GM12865 (cell line): Measurements from ENCODE around the gene WDR62.

Source experiments
- DNase-seq: peaks from one replicate; pipeline ENCODE4 v3.0.0; 2010; ENCODE audit warnings: low read depth
- H3K4me3 ChIP-seq: 2 replicates; pipeline ENCODE4 v1.5.1; 2011; ENCODE audit warnings: mild to moderate bottlenecking, low read depth, low read length, control low read depth
- CTCF ChIP-seq: IDR thresholded peaks from 2 replicates; pipeline ENCODE4 v1.5.1; 2011; ENCODE audit warnings: low read length, control low read depth, low read depth, inconsistent platforms; ENCODE audit not compliant: insufficient read depth; ENCODE audit errors: missing control alignments

The WDR62 gene

DNA sequence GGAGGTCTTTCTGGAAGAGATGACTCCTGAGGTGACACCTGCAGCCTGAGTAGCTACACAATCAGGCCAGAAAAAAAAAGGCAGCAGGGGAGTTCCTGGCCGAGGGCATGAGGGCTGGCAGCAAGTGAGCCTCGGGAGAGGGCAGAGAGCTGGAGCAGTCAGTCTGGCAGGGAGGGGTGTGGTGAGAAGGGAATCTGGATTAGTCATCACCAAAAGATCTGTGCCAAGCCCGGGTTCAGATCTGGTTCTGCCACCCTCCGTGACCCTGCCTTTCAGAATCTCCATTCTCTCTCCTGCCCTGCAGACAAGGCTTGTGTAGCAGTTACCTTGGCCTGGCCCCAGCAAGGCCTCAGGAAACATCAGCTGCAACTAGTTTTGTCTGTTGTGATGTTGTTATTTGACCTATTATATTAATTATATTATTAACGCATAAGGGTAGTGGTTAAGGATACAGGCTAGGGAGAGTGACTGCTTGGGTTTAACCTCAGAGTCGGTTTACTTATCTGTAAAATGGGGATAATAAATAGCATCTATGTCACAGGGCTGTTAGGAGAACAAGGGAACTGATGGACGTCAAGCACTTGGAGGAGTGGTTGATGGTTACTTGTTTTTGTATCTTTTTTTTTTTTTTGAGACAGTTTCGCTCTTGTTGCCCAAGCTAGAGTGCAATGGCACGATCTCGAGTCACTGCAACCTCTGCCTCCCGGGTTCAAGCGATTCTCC is 82.4 kb downstream of the WDR62 start:
- no peak overlapping the region for H3K4me3 ChIP-seq
- no peak for DNase-seq
- TF ChIP-seq CTCF, result no peak

- DNase-seq, result no peak
- no peak for TF ChIP-seq CTCF
- H3K4me3 ChIP-seq, result peak overlapping the region; percentile 100
Measured at GRCh38 chr19:36139120-36139472, 84.4 kb downstream of the WDR62 start.

DNA sequence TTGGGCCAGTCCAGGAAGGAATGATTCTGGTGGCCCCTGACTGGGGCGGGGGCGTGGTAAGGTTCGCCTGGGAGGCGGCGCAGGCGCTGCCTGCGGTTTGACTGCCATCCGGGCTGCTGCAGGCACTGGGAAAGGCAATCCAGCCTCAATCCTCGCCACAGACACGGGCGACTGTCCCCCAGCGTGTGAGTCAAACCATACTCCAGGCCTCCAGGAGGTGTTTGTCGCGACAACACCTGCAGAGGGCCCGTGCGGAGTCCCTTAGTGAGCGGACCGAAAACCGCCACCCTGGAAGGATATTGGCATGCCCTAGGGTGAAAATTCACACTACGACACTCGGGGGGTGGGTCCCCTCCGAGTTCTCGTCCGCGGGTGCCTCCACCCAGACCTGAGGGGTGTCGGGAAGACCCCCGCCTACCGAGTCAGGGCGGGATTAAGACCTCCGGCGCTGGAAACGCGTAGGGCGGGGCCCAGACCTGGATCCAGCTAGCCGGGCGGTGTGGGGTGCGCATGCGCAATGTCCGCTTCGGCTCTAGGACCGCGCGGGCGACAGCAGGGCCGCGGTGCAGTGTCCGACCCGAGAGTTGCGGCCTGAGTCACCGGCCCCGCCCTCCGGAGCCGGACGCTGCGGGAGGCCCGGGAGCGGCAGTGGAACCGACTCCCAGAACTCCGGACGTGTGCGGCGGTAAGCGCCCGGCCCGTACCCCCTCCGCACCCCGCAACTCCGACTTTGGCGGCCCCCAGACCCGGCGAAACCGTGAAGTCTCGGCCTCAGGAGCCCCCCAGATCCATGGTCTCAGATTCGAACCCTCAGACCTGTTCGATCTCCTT is 85.0 kb downstream of the WDR62 start, which contains the start of gene CAPNS1:
Gene CAPNS1 (plus strand): TSS at position 594 of the 831 bp plus-strand sequence. CDS start 946 bp downstream, outside the sequence.
- peak; percentile 8 for TF ChIP-seq CTCF
- DNase-seq, result peak; percentile 98
- H3K4me3 ChIP-seq, result peak within 1 kb of the TSS; percentile 100

DNA sequence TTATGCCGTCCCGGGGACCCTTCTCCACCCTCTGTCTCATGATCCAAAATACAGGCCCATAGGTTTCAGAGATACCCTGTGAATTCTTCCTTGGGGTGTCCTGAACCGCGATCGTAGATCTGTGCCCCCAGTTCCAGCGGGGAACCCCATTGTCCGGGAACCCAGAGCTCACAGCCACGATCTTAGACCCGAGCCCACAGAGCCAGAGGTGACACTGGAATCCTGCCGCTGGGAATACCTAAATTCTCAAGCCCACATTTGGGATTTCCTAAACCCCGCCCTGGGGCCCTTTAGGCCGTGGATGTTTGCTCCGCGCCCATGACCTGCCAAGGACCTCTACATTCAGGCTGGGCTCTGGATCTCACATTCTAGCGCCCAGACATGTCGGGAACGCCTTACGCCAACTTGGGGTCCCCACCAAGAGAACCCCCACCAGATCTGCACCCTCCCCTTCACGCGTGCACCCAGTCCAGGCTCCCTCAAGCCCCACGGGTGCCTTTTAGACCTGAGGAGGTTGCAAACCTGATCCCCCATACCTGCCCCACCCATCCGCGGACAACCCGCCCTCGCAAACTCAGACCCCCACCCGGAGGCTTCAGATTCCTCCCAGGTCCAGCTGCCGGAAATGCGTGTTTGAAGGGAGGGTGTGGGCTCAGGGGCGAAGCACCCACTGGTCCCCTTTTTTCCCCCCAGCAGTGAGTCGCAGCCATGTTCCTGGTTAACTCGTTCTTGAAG is 85.8 kb downstream of the WDR62 start:
- H3K4me3 ChIP-seq, result peak overlapping the region; percentile 100
- peak; percentile 79 for DNase-seq
- TF ChIP-seq CTCF, result no peak

DNA sequence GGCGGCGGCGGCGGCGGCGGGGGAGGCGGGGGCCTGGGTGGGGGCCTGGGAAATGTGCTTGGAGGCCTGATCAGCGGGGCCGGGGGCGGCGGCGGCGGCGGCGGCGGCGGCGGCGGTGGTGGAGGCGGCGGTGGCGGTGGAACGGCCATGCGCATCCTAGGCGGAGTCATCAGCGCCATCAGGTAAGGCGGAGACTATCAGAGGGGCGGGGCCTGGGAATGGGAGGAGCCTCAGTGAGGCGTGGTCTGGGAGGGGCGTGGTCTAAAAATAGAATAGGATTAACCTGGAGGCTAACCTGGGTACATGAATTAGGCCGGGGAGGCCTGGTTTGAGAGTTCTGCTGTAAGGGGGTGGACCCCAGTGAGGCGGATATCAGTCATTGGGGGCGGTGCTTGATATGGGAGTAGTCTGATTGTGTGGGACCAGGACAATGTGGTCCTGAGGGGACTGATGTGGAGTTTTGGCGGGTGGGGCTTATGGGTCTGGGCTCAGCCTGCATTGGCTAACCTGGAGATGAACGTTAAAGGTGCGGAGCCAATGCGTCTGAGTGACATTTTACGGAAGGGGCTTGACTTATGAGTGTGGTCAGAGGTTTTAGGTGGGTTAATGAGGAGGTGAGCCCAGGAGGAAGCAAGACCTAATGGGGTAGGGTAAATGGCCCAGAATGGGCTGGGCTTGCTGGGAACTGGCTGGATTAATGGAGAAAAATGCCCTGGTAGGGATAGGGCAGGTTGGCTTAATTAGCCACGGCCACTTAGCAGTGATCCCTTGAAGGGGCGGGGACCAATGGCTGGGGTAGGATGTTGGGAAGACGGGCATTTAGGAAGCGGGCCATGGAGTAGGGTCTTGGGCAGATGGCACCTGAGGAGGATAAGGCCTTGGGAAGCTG is 86.6 kb downstream of the WDR62 start:
- H3K4me3 ChIP-seq, result peak overlapping the region; percentile 100
- no peak for TF ChIP-seq CTCF
- peak; percentile 92 for DNase-seq

- H3K4me3 ChIP-seq, result no peak overlapping the region
- TF ChIP-seq CTCF, result no peak
- no peak for DNase-seq
Measured at GRCh38 chr19:36142046-36142445, 87.3 kb downstream of the WDR62 start.
